ENCODE measurements around the gene ROM1.

GRCh38 chr11:62595124-62595523 is 17.9 kb upstream of the ROM1 start:
- TF ChIP-seq POLR2A (IDR thresholded peaks at IDR 0.05) (no peak), CTCF (IDR thresholded peaks at IDR 0.05) (no peak), POLR2AphosphoS5 (IDR thresholded peaks at IDR 0.05) (no peak), EP300 (IDR thresholded peaks at IDR 0.05) (no peak)

Measured in gastroesophageal sphincter (tissue), 3 donors.